Pancreas (tissue), 10 donors: Measurements from ENCODE around the gene CHRM3. TPM values are rescaled to one million over a fixed set of nuclear protein-coding genes. Genes with fewer than 3 reads are reported as not detected.
"Not testable (repeated sequence)": the region's sequence is repeated elsewhere in the genome, so short reads cannot be mapped to it uniquely, and the experiment has no call there.

ENCODE experiments used
- ATAC-seq, 4 donors: fragments of 200-7000 bp; cut with Tn5 transposase; one replicate each; pipeline versions ENCODE4 v1.8.0 to v1.9.1; 2020; ENCODE audit warnings: mild to moderate bottlenecking in 4 of 4, moderate library complexity in 4 of 4
- DNase-seq, 6 donors: peaks; one replicate each; pipeline ENCODE4 v3.0.0-alpha.2; 2020
- FAIRE-seq: peaks from 2 replicates; lab custom pipeline; 2012; peaks lifted over from hg19 to GRCh38; lab: Jason Lieb, UNC
- H3K27ac ChIP-seq, 4 donors: fragments of 200-600 bp; sonication (generic); 1 replicate in 3 of 4; 2 replicates in 1 of 4; pipeline versions ENCODE4 v1.5.0 to v1.8.0; 2020
- H3K27me3 ChIP-seq, 4 donors: fragments of 200-600 bp; one replicate each; pipeline ENCODE4 v1.8.0; 2021
- H3K36me3 ChIP-seq, 3 donors: fragments of 200-600 bp; sonication (generic) in 1 of 3; one replicate each; pipeline versions ENCODE4 v1.5.0 to v1.8.0; 2020 to 2021
- H3K4me1 ChIP-seq, 3 donors: fragments of 200-600 bp; one replicate each; pipeline ENCODE4 v1.8.0; 2021
- H3K4me3 ChIP-seq, 4 donors: fragments of 200-600 bp; sonication (generic) in 2 of 4; one replicate each; pipeline versions ENCODE4 v1.5.0 to v1.8.0; 2020 to 2021
- H3K9me3 ChIP-seq, 4 donors: fragments of 200-600 bp; one replicate each; pipeline ENCODE4 v1.8.0; 2021
- CTCF ChIP-seq, 4 donors: fragments of 200-600 bp; sonication (generic) in 3 of 4; IDR thresholded peaks; one replicate each; pipeline versions ENCODE4 v1.5.0 to v1.8.0; 2021; ENCODE audit warnings: antibody characterized with exemption in 4 of 4
- WGBS, 2 donors: extraction: QIAGEN DNeasy Blood & Tissue Kit; methylation state at CpG; one replicate each; pipeline ENCODE4 v1.1.7; 2013; 5-methylcytosine and 5-hydroxymethylcytosine counted together
- intact Hi-C, 3 donors: fragments of 100-400 bp; cut with DNase I; formaldehyde crosslinking; loops; one replicate each; pipeline versions ENCODE4 v1.11.1 to v1.14.2; 2022
- polyA plus RNA-seq, 2 donors: library from polyadenylated mRNA; stranded (reverse); fragments of 200-250 nt; gene quantifications; one replicate each; pipeline ENCODE4 v1.2.3, GENCODE V29; 2013
- total RNA-seq, 6 donors: library from RNA; stranded (reverse); fragmentation: NEBNext Ultra II Directional in 4 of 6; extraction: Animal tissue kit (Norgen Biotek cat#: 25700) in 4 of 6; gene quantifications; one replicate each; pipeline versions ENCODE4 v1.2.1 to v1.2.4, GENCODE V29; 2021 to 2023
- donor health status: healthy with polysubstance abuse.
- donor health status: DM: no; HTN: no; CAD: no; lungs with moderate emphysema.
- donor health status: DM: no; HTN: no; CAD: no.
- donor health status: control.
- donor health status: control.
- donor health status: Bipolar disorder and iron deficiency.
- donor health status: DM: yes; HTN: yes; CAD: no.
- donor health status: DM: no; HTN: no; CAD: no.
- donor health status: DM: no; HTN: no; CAD: no.
- donor health status: DM: yes; HTN: yes; CAD: no.

CHRM3 gene
- total and polyA plus RNA-seq, 8 donors: 2.2 to 31.8 (median 23.3) TPM

DNA sequence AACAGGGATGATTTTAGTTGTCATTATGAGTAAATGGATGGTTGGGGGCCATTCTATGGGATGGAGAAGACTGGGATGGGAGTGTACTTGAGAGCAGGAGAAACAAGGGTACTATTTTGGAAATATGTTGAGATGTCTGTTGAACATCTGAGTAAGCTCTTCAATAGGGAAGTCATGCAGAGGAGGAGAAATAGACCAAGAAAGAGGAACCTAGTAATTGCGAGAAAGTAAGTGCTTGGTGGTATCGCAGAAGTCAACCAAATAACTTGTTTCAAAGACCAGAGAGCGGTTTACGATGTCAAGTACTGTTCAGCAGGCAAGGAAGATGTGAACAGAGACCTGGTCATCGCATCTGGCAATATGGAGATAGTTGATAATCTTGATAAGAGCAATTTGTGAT is 22.4 kb upstream of the CHRM3 start:
- Histone ChIP-seq H3K27me3 (no peaks in the 10 kb centered on the region), H3K36me3 (no peaks in the 10 kb centered on the region), H3K4me3 (no peak overlapping the region), H3K4me1 (peaks cover under 1 to 9% (median 6%) of the 10 kb centered on the region in 3 donors), H3K27ac (no peak overlapping the region), H3K9me3 (no peaks in the 10 kb centered on the region)
- FAIRE-seq (no peak), DNase-seq (no peak), ATAC-seq (no peak)
- intact Hi-C loops: no loop called here
- no peak for TF ChIP-seq CTCF (IDR thresholded peaks at IDR 0.05)
- 92 to 93% methylated on average over 5 of the region's 5 CpGs for WGBS, 2 donors

- H3K36me3 ChIP-seq: no peaks in the 10 kb centered on the region
- H3K4me1 ChIP-seq: peaks cover 8 to 19% (median 13%) of the 10 kb centered on the region in 3 donors
- no peak overlapping the region for H3K4me3 ChIP-seq
- no peaks in the 10 kb centered on the region for H3K9me3 ChIP-seq
- H3K27ac ChIP-seq: peak overlapping the region in 1 of 4 donors; percentile 50
- DNase-seq (no peak), ATAC-seq (peak in 3 of 4 donors; percentile 8 to 19 (median 14)), FAIRE-seq (no peak)
- intact Hi-C loops: no loop called here
- no peak for TF ChIP-seq CTCF (IDR thresholded peaks at IDR 0.05)
- no peaks in the 10 kb centered on the region for H3K27me3 ChIP-seq
- 72 to 84% methylated on average over 4 of the region's 4 CpGs for WGBS, 2 donors
These were observed 19.1 kb upstream of the CHRM3 start for GRCh38 chr1:239367196-239367810.

- DNase-seq (peak in 2 of 6 donors; percentile 36 to 44), ATAC-seq (peak; percentile 88 to 95 (median 92)), FAIRE-seq (no peak)
- intact Hi-C loops: no loop called here
- WGBS, 2 donors: 18 to 23% methylated on average over 7 of the region's 7 CpGs
- Histone ChIP-seq H3K4me3 (peak overlapping the region in 1 of 4 donors; percentile 5), H3K36me3 (no peaks in the 10 kb centered on the region), H3K9me3 (no peaks in the 10 kb centered on the region), H3K27me3 (no peaks in the 10 kb centered on the region), H3K27ac (peak overlapping the region in 2 of 4 donors; percentile 24 to 50), H3K4me1 (peaks cover 8 to 19% (median 13%) of the 10 kb centered on the region in 3 donors)
- TF ChIP-seq CTCF (IDR thresholded peaks at IDR 0.05): no peak
These were observed 17.8 kb upstream of the CHRM3 start for GRCh38 chr1:239368436-239369109.

GRCh38 chr1:239370869-239371268 is 15.5 kb upstream of the CHRM3 start:
- FAIRE-seq, H3K27ac ChIP-seq, H3K27me3 ChIP-seq, H3K4me3 ChIP-seq, ATAC-seq, intact Hi-C loops, DNase-seq, H3K9me3 ChIP-seq, H3K36me3 ChIP-seq: not testable (repeated sequence)
- peaks cover 8 to 19% (median 13%) of the 10 kb centered on the region in 3 donors for H3K4me1 ChIP-seq
- 61 to 64% methylated on average over 3 of the region's 3 CpGs for WGBS, 2 donors

DNA sequence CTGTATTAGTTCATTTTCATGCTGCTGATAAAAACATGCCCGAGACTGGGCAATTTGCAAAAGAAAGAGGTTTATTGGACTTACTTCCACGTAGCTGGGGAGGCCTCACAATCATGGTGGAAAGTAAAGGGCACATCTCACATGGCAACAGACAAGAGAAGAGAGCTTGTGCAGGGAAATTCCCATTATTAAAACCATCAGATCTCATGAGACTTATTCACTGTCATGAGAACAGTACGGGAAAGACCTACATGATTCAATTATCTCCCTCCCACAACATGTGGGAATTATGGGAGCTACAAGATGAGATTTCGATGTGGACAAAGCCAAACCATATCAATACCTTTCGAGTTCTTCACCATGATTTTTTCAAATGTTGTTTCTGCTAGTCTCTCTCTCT is 3.7 kb upstream of the CHRM3 start:
- DNase-seq: no peak
- Histone ChIP-seq H3K27ac (no peak overlapping the region), H3K4me1 (no peaks in the 10 kb centered on the region), H3K4me3 (no peak overlapping the region), H3K36me3 (no peaks in the 10 kb centered on the region), H3K9me3 (no peaks in the 10 kb centered on the region), H3K27me3 (no peaks in the 10 kb centered on the region)
- no peak for TF ChIP-seq CTCF (IDR thresholded peaks at IDR 0.05)
- ATAC-seq: no peak
- intact Hi-C loops: loop anchor here in 1 of 3 donors (10.0 kb wide), 1 partner anchor 78 kb away; no protein-coding TSS in a partner anchor
- WGBS, 2 donors: 87 to 92% methylated on average over 5 of the region's 5 CpGs
- FAIRE-seq: no peak
